Caco-2 (cell line): Measurements from ENCODE around the gene CENPT. TPM values are rescaled to one million over a fixed set of nuclear protein-coding genes. Genes with fewer than 3 reads are reported as not detected.

ENCODE experiments used
- BruUV-seq: library from RNA; stranded (reverse); fragments of 400-500 nt; replicated peaks from 2 replicates; lab custom pipeline; 2021; lab: Mats Ljungman, UMichigan
- CTCF ChIA-PET: fragments of 300-600 bp; sonication (Branson Sonifier 250); formaldehyde crosslinking; loops from one replicate; lab custom pipeline; 2022; ENCODE audit warnings: antibody characterized with exemption; lab: Charles Lee
- POLR2A ChIA-PET: fragments of 300-600 bp; sonication (Branson Sonifier 250); formaldehyde crosslinking; loops from one replicate; lab custom pipeline; 2022; ENCODE audit warnings: antibody characterized with exemption; lab: Charles Lee
- DNase-seq, 2 experiments: peaks; one replicate each; pipeline versions ENCODE4 v3.0.0 to v3.0.0-alpha.2; 2020 to 2022
- H3K27me3 ChIP-seq: replicated peaks from 2 replicates; pipeline ENCODE4 v1.6.0; 2011; ENCODE audit warnings: low read length; ENCODE audit not compliant: control insufficient read depth, insufficient read depth
- H3K36me3 ChIP-seq: 2 replicates; pipeline ENCODE4 v1.5.1; 2011; ENCODE audit warnings: low read length; ENCODE audit not compliant: control insufficient read depth, insufficient read depth
- H3K4me1 ChIP-seq: fragments of 250-450 bp; sonication (Bioruptor Pico); 2 replicates; pipeline ENCODE4 v1.5.1; 2020; ENCODE audit warnings: mild to moderate bottlenecking
- H3K4me3 ChIP-seq: 2 replicates; pipeline ENCODE4 v1.5.1; 2011; ENCODE audit warnings: low read depth, mild to moderate bottlenecking, control low read depth, low read length
- H3K9me3 ChIP-seq: fragments of 250-450 bp; sonication (Bioruptor Pico); 2 replicates; pipeline ENCODE4 v1.5.1; 2020; ENCODE audit warnings: mild to moderate bottlenecking, moderate library complexity
- H3K27ac Mint-ChIP-seq: one replicate; pipeline ENCODE4 v1.8.0; 2022; ENCODE audit warnings: mixed read lengths; ENCODE audit not compliant: unreplicated experiment
- H3K27me3 Mint-ChIP-seq: one replicate; pipeline ENCODE4 v1.8.0; 2022; ENCODE audit warnings: mixed read lengths; ENCODE audit not compliant: insufficient read depth, unreplicated experiment
- H3K36me3 Mint-ChIP-seq: one replicate; pipeline ENCODE4 v1.8.0; 2022; ENCODE audit warnings: mild to moderate bottlenecking, mixed read lengths; ENCODE audit not compliant: insufficient read depth, unreplicated experiment
- H3K4me1 Mint-ChIP-seq: one replicate; pipeline ENCODE4 v1.8.0; 2022; ENCODE audit warnings: low read depth, mixed read lengths; ENCODE audit not compliant: unreplicated experiment
- H3K4me3 Mint-ChIP-seq: one replicate; pipeline ENCODE4 v1.8.0; 2022; ENCODE audit warnings: mild to moderate bottlenecking, moderate library complexity, mixed read lengths; ENCODE audit not compliant: unreplicated experiment
- H3K9me3 Mint-ChIP-seq: one replicate; pipeline ENCODE4 v1.8.0; 2022; ENCODE audit warnings: mixed read lengths; ENCODE audit not compliant: unreplicated experiment
- intact Hi-C: fragments of 100-400 bp; cut with micrococcal nuclease; formaldehyde crosslinking; loops from one replicate; pipeline ENCODE4 v1.10.0; 2022; ENCODE audit not compliant: unreplicated experiment
- total RNA-seq: library from RNA; stranded (reverse); gene quantifications from 2 replicates; pipeline ENCODE4 v1.2.3, GENCODE V29; 2022
- TF ChIP-seq, protein P1 (sequence below), 2 experiments: fragments of 200-600 bp in 1 of 2; IDR thresholded peaks; 1 replicate in 1 of 2; 2 replicates in 1 of 2; pipeline versions ENCODE4 v1.5.1 to v1.8.0; 2011 to 2022; ENCODE audit warnings: antibody characterized with exemption in 1 of 2, control low read depth in 1 of 2, inconsistent platforms in 1 of 2, low read depth in 1 of 2, low read length in 1 of 2, mild to moderate bottlenecking in 1 of 2, moderate library complexity in 1 of 2; ENCODE audit not compliant: insufficient read depth in 1 of 2, severe bottlenecking in 1 of 2, unreplicated experiment in 1 of 2

CENPT gene
- total RNA-seq, 1 experiment from 2014 or later: 80.1 TPM

DNA sequence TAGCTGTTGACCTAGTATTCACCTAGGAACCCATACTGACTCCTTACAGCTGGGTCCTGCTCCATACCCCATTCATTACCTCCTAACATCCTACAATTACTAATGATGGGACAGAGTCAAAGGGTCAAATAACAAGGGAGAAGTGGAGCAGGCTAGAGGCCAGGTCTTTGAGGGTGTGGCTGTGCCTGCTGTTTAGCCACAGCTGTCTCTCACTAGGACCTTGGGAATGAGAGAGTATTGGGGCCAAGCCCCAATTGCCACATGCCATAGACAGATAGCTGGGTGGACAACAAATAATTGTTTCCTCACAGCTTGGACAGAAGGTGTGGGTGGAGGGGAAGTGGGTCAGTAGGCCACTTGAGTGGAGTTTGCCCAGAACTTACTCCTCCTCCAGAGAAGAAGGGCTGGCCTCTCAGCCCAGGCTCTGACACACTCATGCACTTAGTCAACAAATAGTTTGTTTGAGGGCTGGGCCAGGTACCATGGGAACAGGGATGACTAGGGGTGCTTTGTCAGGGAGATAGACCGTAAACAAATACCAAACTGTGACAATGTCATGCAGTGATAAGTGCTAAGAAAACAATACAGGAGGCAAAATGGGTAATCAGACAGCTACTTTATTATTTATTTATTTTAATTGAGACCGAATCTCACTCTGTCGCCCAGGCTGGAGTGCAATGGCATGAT lies 10.2 kb upstream of the CENPT start:
- Mint-ChIP-seq H3K9me3 (no peaks in the 10 kb centered on the region), H3K27ac (peak overlapping the region; percentile 90), H3K4me3 (peak overlapping the region; percentile 22), H3K36me3 (peaks cover 79% of the 10 kb centered on the region), H3K27me3 (no peaks in the 10 kb centered on the region), H3K4me1 (peaks cover 31% of the 10 kb centered on the region)
- DNase-seq: peak; percentile 86 to 91
- H3K36me3 ChIP-seq: peaks cover 2% of the 10 kb centered on the region; the same call in 1 of the 2 replicates
- peaks cover 21% of the 10 kb centered on the region for H3K4me1 ChIP-seq
- H3K4me3 ChIP-seq: no peak overlapping the region
- BruUV-seq: no TSS peak
- CTCF ChIA-PET: interaction anchor here (0.8 to 2.1 kb wide), 2 partner anchors 12 to 42 kb away, joined by 3 to 10 read pairs; no protein-coding TSS in a partner anchor
- POLR2A ChIA-PET: interaction anchor here (0.6 to 1.0 kb wide), 3 partner anchors 11 to 24 kb away, joined by 3 to 4 read pairs (median 3); partner anchors contain the start of gene NUTF2
- H3K9me3 ChIP-seq: no peaks in the 10 kb centered on the region
- intact Hi-C loops: loop anchor here (1.0 kb wide), 1 partner anchor 11 kb away; the partner anchor contains the start of gene NUTF2
- H3K27me3 ChIP-seq: no peaks in the 10 kb centered on the region
- TF ChIP-seq, protein P1, sequence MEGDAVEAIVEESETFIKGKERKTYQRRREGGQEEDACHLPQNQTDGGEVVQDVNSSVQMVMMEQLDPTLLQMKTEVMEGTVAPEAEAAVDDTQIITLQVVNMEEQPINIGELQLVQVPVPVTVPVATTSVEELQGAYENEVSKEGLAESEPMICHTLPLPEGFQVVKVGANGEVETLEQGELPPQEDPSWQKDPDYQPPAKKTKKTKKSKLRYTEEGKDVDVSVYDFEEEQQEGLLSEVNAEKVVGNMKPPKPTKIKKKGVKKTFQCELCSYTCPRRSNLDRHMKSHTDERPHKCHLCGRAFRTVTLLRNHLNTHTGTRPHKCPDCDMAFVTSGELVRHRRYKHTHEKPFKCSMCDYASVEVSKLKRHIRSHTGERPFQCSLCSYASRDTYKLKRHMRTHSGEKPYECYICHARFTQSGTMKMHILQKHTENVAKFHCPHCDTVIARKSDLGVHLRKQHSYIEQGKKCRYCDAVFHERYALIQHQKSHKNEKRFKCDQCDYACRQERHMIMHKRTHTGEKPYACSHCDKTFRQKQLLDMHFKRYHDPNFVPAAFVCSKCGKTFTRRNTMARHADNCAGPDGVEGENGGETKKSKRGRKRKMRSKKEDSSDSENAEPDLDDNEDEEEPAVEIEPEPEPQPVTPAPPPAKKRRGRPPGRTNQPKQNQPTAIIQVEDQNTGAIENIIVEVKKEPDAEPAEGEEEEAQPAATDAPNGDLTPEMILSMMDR (IDR thresholded peaks at IDR 0.05; ENCODE audit: insufficient read depth in 1 of 2, low read depth in 1 of 2, low read length in 1 of 2, severe bottlenecking in 1 of 2, unreplicated experiment in 1 of 2): no peak

DNA sequence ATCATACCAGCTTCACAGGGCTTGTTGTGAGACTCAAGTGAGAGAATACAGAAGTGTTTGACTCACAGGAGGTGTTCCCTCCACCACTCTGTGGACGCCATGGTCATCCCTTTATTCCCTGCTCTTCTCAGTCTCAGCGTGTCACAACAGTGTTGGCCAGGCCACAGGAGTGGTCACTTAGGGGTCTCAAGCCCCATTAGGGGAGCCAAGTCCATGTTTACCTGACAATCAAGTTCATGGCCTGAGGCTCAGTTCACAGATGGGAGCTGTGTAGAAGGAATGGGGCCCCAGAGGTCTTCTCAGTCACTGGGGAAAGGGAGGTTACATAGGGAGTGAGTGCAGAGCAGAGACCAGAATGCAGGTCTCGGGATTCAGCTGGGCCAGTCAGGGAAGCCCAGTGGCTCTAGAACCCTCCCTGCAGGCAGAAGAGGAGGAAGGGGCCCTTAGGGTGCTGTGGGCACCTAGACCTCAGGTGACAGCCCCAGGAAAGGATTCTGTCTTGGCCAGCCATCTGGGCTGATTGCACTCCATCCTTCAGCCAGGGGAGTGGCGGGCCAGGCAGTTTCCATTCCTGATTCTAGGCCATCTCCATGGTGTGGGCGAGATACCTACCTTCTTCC lies 9.5 kb upstream of the CENPT start:
- H3K4me3 ChIP-seq: no peak overlapping the region
- no peaks in the 10 kb centered on the region for H3K27me3 ChIP-seq
- no TSS peak for BruUV-seq
- H3K27ac Mint-ChIP-seq: peak overlapping the region; percentile 90
- peak overlapping the region; percentile 22 for H3K4me3 Mint-ChIP-seq
- TF ChIP-seq, protein P1 (IDR thresholded peaks at IDR 0.05; ENCODE audit: insufficient read depth in 1 of 2, low read depth in 1 of 2, low read length in 1 of 2, severe bottlenecking in 1 of 2, unreplicated experiment in 1 of 2): no peak
- ChIA-PET CTCF (interaction anchor here (0.6 to 2.1 kb wide), 3 partner anchors 8 to 41 kb away, joined by 3 to 10 read pairs (median 3); no protein-coding TSS in a partner anchor), POLR2A (interaction anchor here (0.6 kb wide), 1 partner anchor 11 kb away, joined by 3 read pairs; the partner anchor contains the start of gene NUTF2)
- H3K9me3 Mint-ChIP-seq: no peaks in the 10 kb centered on the region
- no peak for DNase-seq
- peaks cover 72% of the 10 kb centered on the region for H3K36me3 Mint-ChIP-seq
- peaks cover 21% of the 10 kb centered on the region for H3K4me1 ChIP-seq
- peaks cover 31% of the 10 kb centered on the region for H3K4me1 Mint-ChIP-seq
- no peaks in the 10 kb centered on the region for H3K27me3 Mint-ChIP-seq
- intact Hi-C loops: loop anchor here (1.0 kb wide), 1 partner anchor 11 kb away; the partner anchor contains the start of gene NUTF2
- peaks cover 2% of the 10 kb centered on the region; the same call in 1 of the 2 replicates for H3K36me3 ChIP-seq
- H3K9me3 ChIP-seq: no peaks in the 10 kb centered on the region

DNA sequence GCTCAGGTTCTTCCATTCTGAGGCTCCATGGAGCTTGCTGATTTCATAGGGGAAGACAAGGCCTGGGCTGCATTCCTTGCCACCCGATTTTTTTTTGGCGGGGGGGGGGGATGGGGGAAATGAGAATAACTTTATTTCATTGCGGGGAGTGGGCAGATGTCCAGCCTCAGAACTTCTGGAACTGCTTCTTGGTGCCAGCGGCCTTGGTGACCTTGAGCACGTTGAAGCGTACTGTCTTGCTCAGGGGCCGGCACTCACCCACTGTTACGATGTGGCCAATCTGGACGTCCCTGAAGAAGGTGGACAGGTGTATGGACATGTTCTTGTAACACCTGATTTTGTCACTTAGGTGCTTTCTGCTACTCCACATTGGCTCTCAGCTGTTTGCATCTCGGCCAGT lies 8.3 kb upstream of the CENPT start:
- Histone ChIP-seq H3K9me3 (no peaks in the 10 kb centered on the region), H3K27me3 (no peaks in the 10 kb centered on the region), H3K4me3 (no peak overlapping the region), H3K36me3 (peaks cover 2% of the 10 kb centered on the region; the same call in 1 of the 2 replicates), H3K4me1 (peaks cover 21% of the 10 kb centered on the region)
- intact Hi-C loops: no loop called here
- no peaks in the 10 kb centered on the region for H3K27me3 Mint-ChIP-seq
- H3K27ac Mint-ChIP-seq: no peak overlapping the region
- BruUV-seq: no TSS peak
- peaks cover 63% of the 10 kb centered on the region for H3K36me3 Mint-ChIP-seq
- ChIA-PET POLR2A (interaction anchor here (0.6 kb wide), 1 partner anchor 49 kb away, joined by 5 read pairs; the partner anchor contains the start of gene TSNAXIP1), CTCF (interaction anchor here (0.6 to 1.1 kb wide), 8 partner anchors 14 to 365 kb away, joined by 3 to 13 read pairs (median 6); no protein-coding TSS in a partner anchor)
- no peak overlapping the region for H3K4me3 Mint-ChIP-seq
- peaks cover 31% of the 10 kb centered on the region for H3K4me1 Mint-ChIP-seq
- H3K9me3 Mint-ChIP-seq: no peaks in the 10 kb centered on the region
- TF ChIP-seq, protein P1 (IDR thresholded peaks at IDR 0.05; ENCODE audit: insufficient read depth in 1 of 2, low read depth in 1 of 2, low read length in 1 of 2, severe bottlenecking in 1 of 2, unreplicated experiment in 1 of 2): no peak
- DNase-seq: no peak
